Adipose tissue (tissue), 3 donors: ENCODE data around the gene LARGE1. TPM values are rescaled to one million over a fixed set of nuclear protein-coding genes. Genes with fewer than 3 reads are reported as not detected.

Source experiments
- H3K27ac ChIP-seq: one replicate; pipeline ENCODE4 v1.5.1; 2013; ENCODE audit warnings: low read depth, low read length
- WGBS, 3 donors: extraction: QIAGEN DNeasy Blood & Tissue Kit; methylation state at CpG; one replicate each; pipeline ENCODE4 v1.1.7; 2013; 5-methylcytosine and 5-hydroxymethylcytosine counted together
- polyA plus RNA-seq, 3 donors: library from polyadenylated mRNA; stranded (reverse); fragments of 200-250 nt; gene quantifications; one replicate each; pipeline ENCODE4 v1.2.3, GENCODE V29; 2013
- donor health status: healthy with polysubstance abuse.
- donor health status: Bipolar disorder and iron deficiency.
- donor health status: healthy.

The LARGE1 gene
- polyA plus RNA-seq, 3 donors, result 4.0 to 7.9 (median 7.7) TPM

- no peak overlapping the region for H3K27ac ChIP-seq
- WGBS, 3 donors, result 54 to 68% (median 55%) methylated on average over 10 of the region's 10 CpGs
Measured at GRCh38 chr22:33917744-33918406, 2.4 kb downstream of the LARGE1 start.

- H3K27ac ChIP-seq, result no peak overlapping the region
- 95 to 100% (median 97%) methylated on average over 1 of the region's 1 CpG for WGBS, 3 donors
Measured at GRCh38 chr22:33914699-33915098, 5.6 kb downstream of the LARGE1 start.

DNA sequence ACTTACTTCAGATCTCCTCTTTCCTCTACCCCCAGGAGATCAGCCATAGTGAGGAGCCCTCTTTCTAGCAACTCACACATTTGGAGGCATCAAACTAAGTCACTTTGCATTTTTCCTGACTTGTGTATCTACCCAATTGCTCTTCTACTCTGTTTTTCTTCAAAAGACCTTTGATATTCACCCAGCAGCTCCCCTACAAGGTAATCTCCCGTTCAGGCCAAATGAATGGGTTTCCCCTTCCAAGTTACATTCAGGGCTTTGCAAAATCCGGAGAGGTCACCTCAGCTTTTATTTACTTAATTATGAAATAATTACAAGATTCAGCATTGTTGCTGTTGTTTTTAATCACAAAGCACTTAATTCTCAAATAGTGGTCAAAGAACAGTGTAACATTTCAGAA lies 6.1 kb downstream of the LARGE1 start:
- WGBS, 3 donors, result 84 to 92% (median 91%) methylated on average over 2 of the region's 2 CpGs
- H3K27ac ChIP-seq, result no peak overlapping the region

DNA sequence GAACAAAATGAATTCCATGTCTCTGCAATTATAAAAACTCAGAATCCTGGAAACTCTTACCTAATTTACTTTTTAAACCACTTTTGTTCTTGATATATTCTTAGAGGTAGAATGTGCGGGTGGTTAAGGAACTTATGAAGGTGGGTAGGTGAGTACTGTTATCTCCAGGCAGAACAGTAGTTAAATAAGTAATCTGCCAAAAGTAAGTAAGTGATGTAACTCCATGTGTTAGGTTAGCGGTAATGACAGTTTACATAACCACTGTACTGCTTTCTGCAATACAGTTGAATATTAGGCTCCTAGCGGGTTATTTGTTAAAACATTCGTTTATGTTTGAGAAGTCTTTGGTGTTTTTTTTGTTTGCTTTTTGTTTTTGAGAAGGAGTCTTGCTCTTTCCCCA lies 7.1 kb downstream of the LARGE1 start:
- no peak overlapping the region for H3K27ac ChIP-seq
- 81 to 90% (median 85%) methylated on average over 4 of the region's 4 CpGs for WGBS, 3 donors

DNA sequence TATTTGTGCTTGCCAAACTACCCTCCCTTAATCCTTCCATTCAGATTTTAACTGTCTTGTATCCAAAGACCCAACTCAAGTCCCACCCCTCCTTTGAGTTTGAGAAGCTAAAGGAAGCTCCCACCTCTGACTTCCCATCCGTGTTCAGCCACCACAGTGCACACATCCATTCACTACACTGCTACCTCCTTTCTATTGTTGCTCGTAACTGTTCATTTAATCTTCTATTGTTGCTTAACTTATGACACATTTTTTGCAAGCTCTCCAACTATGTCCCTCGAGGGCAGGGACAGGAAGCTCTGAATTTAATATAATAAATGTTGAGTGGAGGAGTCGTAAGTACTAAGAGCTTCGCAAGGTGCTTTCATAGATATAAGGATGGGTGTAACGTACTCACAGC lies 10.4 kb downstream of the LARGE1 start:
- 50 to 75% (median 61%) methylated on average over 6 of the region's 6 CpGs for WGBS, 3 donors
- H3K27ac ChIP-seq, result no peak overlapping the region

GRCh38 chr22:33909075-33909458 lies 11.2 kb downstream of the LARGE1 start:
- 82 to 91% (median 87%) methylated on average over 6 of the region's 6 CpGs for WGBS, 3 donors
- no peak overlapping the region for H3K27ac ChIP-seq

- no peak overlapping the region for H3K27ac ChIP-seq
- 88 to 91% (median 88%) methylated on average over 10 of the region's 10 CpGs for WGBS, 3 donors
Measured at GRCh38 chr22:33908171-33909074, 11.9 kb downstream of the LARGE1 start.

DNA sequence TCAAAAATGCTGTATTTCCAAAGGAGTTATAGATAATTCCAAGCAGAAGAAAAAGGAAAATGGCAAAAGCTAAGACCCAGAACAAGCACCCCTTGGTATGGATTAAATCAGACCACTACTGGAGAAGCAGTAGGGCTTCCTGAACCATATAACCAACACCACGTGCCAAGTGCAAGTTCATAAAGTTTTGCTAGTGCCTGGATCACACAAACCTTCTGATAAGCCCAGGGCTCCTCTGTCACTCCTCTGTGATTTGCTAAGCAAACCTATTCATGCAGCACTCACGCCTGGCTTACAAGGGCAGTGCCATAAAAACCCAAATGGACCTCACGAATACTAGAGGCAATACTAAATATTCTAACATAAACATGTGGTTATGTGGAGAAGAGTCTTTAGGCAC lies 13.3 kb downstream of the LARGE1 start:
- WGBS, 3 donors, result 63 to 88% (median 82%) methylated on average over 3 of the region's 3 CpGs
- H3K27ac ChIP-seq, result no peak overlapping the region

- H3K27ac ChIP-seq, result no peak overlapping the region
Measured at GRCh38 chr22:33906475-33906874, 13.8 kb downstream of the LARGE1 start.

DNA sequence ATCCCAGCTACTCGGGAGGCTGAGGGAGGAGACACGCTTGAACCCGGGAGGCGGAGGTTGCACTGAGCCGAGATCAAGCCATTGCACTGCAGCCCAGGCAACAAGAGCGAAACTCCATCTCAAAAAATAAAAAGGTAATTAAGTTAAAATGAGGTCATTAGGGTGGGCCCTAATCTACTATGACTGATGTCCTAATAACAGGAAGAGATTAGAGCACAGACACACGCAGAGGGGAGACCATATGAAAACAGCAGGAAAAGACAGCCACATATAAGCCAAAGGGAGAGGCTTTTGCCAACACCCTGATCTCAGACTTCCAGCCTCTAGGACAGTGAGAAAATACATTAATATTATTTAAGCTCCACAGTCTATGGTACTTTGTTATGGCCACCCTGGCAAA lies 17.3 kb downstream of the LARGE1 start:
- no peak overlapping the region for H3K27ac ChIP-seq
- 74 to 87% (median 81%) methylated on average over 7 of the region's 7 CpGs for WGBS, 3 donors

GRCh38 chr22:33902073-33902472 lies 18.2 kb downstream of the LARGE1 start:
- no peak overlapping the region for H3K27ac ChIP-seq
- WGBS, 3 donors, result 87 to 91% (median 91%) methylated on average over 8 of the region's 8 CpGs

- no peak overlapping the region for H3K27ac ChIP-seq
- WGBS, 3 donors, result 83 to 86% (median 84%) methylated on average over 7 of the region's 7 CpGs
Measured at GRCh38 chr22:33898121-33898520, 22.2 kb downstream of the LARGE1 start.

GRCh38 chr22:33897448-33897835 lies 22.8 kb downstream of the LARGE1 start:
- no peak overlapping the region for H3K27ac ChIP-seq
- 61 to 84% (median 82%) methylated on average over 8 of the region's 8 CpGs for whole genome bisulfite sequencing, 3 donors

- whole genome bisulfite sequencing, 3 donors, result 73 to 84% (median 79%) methylated on average over 12 of the region's 12 CpGs
- no peak overlapping the region for H3K27ac ChIP-seq
Measured at GRCh38 chr22:33896575-33897447, 23.5 kb downstream of the LARGE1 start.

GRCh38 chr22:33896154-33896553 lies 24.1 kb downstream of the LARGE1 start:
- no peak overlapping the region for H3K27ac ChIP-seq
- 90 to 93% (median 92%) methylated on average over 3 of the region's 3 CpGs for WGBS, 3 donors

- no peak overlapping the region for H3K27ac ChIP-seq
- 88 to 91% (median 88%) methylated on average over 2 of the region's 2 CpGs for WGBS, 3 donors
Measured at GRCh38 chr22:33895444-33895843, 24.8 kb downstream of the LARGE1 start.

DNA sequence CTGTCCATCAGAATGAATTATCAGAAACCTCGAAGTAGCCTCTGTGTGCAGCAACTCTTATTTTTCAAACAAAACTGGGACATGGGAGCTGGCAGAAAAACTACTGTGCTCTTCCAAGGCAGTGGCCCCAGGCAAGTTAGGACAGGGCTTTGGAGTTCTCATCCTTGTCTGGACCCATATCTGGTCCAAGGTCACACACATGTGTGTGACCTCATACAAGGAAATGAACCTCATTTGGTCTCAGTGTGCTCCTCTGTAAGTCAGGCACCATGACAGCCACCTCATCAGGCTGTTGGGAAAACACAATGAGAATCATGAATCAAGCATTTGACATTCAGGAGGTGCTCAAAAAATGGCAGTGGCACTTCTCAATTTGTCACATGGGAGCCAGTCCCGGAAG lies 25.8 kb downstream of the LARGE1 start:
- 64 to 84% (median 84%) methylated on average over 2 of the region's 2 CpGs for WGBS, 3 donors
- no peak overlapping the region for H3K27ac ChIP-seq

DNA sequence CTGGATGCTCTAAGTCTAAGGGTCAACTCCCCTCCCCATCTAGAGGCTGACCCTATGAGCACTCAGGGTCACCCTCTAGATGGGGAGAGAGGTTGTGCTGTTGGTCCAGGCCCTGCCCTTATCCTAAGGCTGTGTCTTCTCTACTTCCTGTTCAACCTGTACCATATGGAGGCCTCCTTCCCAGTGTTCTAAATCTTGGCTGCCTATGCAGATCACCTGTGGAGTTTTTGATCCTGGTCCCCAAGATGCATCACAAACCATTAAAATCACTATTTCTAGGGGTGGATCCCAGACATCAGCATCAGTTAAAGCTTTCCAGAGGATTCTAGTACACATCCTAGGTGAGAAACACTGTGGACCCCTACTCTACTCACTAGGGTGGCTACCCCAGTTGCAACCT lies 26.2 kb downstream of the LARGE1 start:
- H3K27ac ChIP-seq, result no peak overlapping the region

DNA sequence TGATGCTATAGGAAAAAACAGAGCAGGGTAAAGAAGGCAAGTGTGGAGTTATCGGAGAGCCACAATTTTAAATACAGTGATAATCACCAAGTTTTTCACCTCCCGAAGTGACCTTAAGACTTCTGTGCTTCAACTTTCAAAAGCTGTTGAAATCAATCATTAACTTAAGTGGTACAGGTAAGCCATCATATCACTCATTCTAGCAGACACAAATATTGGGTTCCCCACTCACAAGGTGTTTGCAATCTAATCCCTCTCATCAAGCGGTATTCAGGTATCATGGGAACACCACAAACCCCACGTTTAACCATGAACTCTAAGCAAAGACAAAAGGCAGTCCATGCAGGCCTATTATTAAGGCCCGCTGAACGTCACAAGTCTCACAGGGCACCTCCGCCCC lies 26.8 kb downstream of the LARGE1 start:
- no peak overlapping the region for H3K27ac ChIP-seq
- 65 to 94% (median 90%) methylated on average over 7 of the region's 7 CpGs for WGBS, 3 donors
